PC-3 (cell line): ENCODE data around the gene RUVBL2.

Experiments used
- CTCF ChIP-seq: fragments of 300-600 bp; sonication (generic); conservative IDR thresholded peaks from 2 replicates; pipeline ENCODE4 v1.5.1; 2017; ENCODE audit warnings: antibody characterized with exemption, low read depth, mild to moderate bottlenecking, low read length
- EZH2 ChIP-seq: fragments of 300-600 bp; sonication (generic); IDR thresholded peaks from one replicate; pipeline ENCODE4 v1.6.1; 2017; ENCODE audit warnings: antibody characterized with exemption, mild to moderate bottlenecking, low read length; ENCODE audit not compliant: unreplicated experiment
- EZH2phosphoT487 ChIP-seq: fragments of 300-600 bp; sonication (generic); IDR thresholded peaks from 2 replicates; pipeline ENCODE4 v1.6.1; 2018; ENCODE audit warnings: mild to moderate bottlenecking, antibody characterized with exemption, low read length, borderline replicate concordance

- TF ChIP-seq CTCF: no peak
- no peak for TF ChIP-seq EZH2
- TF ChIP-seq EZH2phosphoT487: no peak
Observed at GRCh38 chr19:48959341-48960239, 34.1 kb upstream of the RUVBL2 start.
